HepG2 (cell line): ENCODE data around the gene GLIPR1. TPM values are rescaled to one million over a fixed set of nuclear protein-coding genes. Genes with fewer than 3 reads are reported as not detected.
"Not testable (repeated sequence)": the region's sequence is repeated elsewhere in the genome, so short reads cannot be mapped to it uniquely, and the experiment has no call there.

Experiments used
- ATAC-seq: fragments of 200-7000 bp; cut with Tn5 transposase; 3 replicates; pipeline ENCODE4 v1.9.1; 2020; ENCODE audit warnings: mild to moderate bottlenecking, moderate library complexity
- BruUV-seq: library from RNA; stranded (reverse); fragments of 400-500 nt; replicated peaks from 2 replicates; lab custom pipeline; 2021; lab: Mats Ljungman, UMichigan
- CTCF ChIA-PET: fragments of 300-600 bp; formaldehyde crosslinking; extraction: SDS; loops from one replicate; lab custom pipeline; 2021; ENCODE audit warnings: low total read pairs, inconsistent platforms, low intra/inter-chr PET ratio; lab: Yijun Ruan, JAX
- POLR2A ChIA-PET: fragments of 350-600 bp; sonication (Branson Sonifier 250); formaldehyde crosslinking; loops from one replicate; lab custom pipeline; 2020; ENCODE audit warnings: antibody characterized with exemption, inconsistent platforms; lab: Yijun Ruan, JAX
- DNase-seq: peaks from one replicate; pipeline ENCODE4 v3.0.0-alpha.2; 2015; ENCODE audit warnings: low spot score
- FAIRE-seq: peaks from 3 replicates; lab custom pipeline; 2011; peaks lifted over from hg19 to GRCh38; lab: Jason Lieb, UNC
- H2AFZ ChIP-seq: one replicate; pipeline ENCODE4 v1.6.1; 2011; ENCODE audit warnings: low read length, inconsistent platforms
- H3K27ac ChIP-seq: fragments of 300-600 bp; 3 replicates; pipeline ENCODE4 v1.8.0; 2011; ENCODE audit warnings: mixed run types, mild to moderate bottlenecking, mixed read lengths, low read length, inconsistent platforms; ENCODE audit not compliant: insufficient read depth; ENCODE audit errors: extremely low read length
- H3K27me3 ChIP-seq, 2 experiments: fragments of 200-600 bp in 1 of 2; 2 replicates in 1 of 2; 3 replicates in 1 of 2; pipeline versions ENCODE4 v1.6.0 to v1.8.0; 2011; ENCODE audit warnings: low read length in 2 of 2, mild to moderate bottlenecking in 2 of 2, moderate library complexity in 2 of 2, inconsistent platforms in 1 of 2; ENCODE audit not compliant: insufficient read depth in 2 of 2, control insufficient read depth in 1 of 2
- H3K36me3 ChIP-seq, 2 experiments: fragments of 200-600 bp in 1 of 2; replicated peaks in 1 of 2; 2 replicates in 1 of 2; 3 replicates in 1 of 2; pipeline versions ENCODE4 v1.5.1 to v1.8.0; 2011; ENCODE audit warnings: low read length in 2 of 2, inconsistent platforms in 1 of 2; ENCODE audit not compliant: insufficient read depth in 2 of 2, control insufficient read depth in 1 of 2
- H3K4me1 ChIP-seq: 2 replicates; pipeline ENCODE4 v1.5.1; 2012; ENCODE audit warnings: low read length, inconsistent platforms; ENCODE audit not compliant: insufficient read depth
- H3K4me2 ChIP-seq: 2 replicates; pipeline ENCODE4 v1.6.0; 2011; ENCODE audit warnings: low read depth, low read length, inconsistent platforms
- H3K4me3 ChIP-seq, 3 experiments: fragments of 200-600 bp in 1 of 3; sonication (generic), shearing (Covaris generic) in 1 of 3; replicated peaks in 1 of 3; 2 replicates each; pipeline ENCODE4 v1.5.1; 2011 to 2016; ENCODE audit warnings: low read length in 3 of 3, inconsistent platforms in 2 of 3, low read depth in 2 of 3, mild to moderate bottlenecking in 2 of 3, control low read depth in 1 of 3, mixed read lengths in 1 of 3; ENCODE audit not compliant: insufficient read depth in 1 of 3
- H3K79me2 ChIP-seq: one replicate; pipeline ENCODE4 v1.6.1; 2011; ENCODE audit warnings: low read length, inconsistent platforms; ENCODE audit not compliant: insufficient read depth
- H3K9ac ChIP-seq: 2 replicates; pipeline ENCODE4 v1.6.0; 2011; ENCODE audit warnings: mild to moderate bottlenecking, low read depth, low read length, inconsistent platforms; ENCODE audit not compliant: insufficient read depth
- H3K9me3 ChIP-seq: 2 replicates; pipeline ENCODE4 v1.5.1; 2012; ENCODE audit warnings: mild to moderate bottlenecking, low read length
- H4K20me1 ChIP-seq: 2 replicates; pipeline ENCODE4 v1.6.0; 2011; ENCODE audit warnings: inconsistent platforms, mild to moderate bottlenecking, low read length, moderate library complexity; ENCODE audit not compliant: insufficient read depth
- NR2F6 ChIP-seq, 2 experiments: IDR thresholded peaks; 2 replicates each; pipeline ENCODE4 v1.6.1; 2016; ENCODE audit warnings: antibody characterized with exemption in 1 of 2, mild to moderate bottlenecking in 1 of 2
- ONECUT2 ChIP-seq: sonication (generic); formaldehyde crosslinking; IDR thresholded peaks from 2 replicates; pipeline ENCODE4 v1.4.0; 2020; ENCODE audit warnings: missing genetic modification reagents
- SRSF1 ChIP-seq: fragments of 200-400 bp; formaldehyde crosslinking; optimal IDR thresholded peaks from 2 replicates; pipeline ENCODE3; 2017; ENCODE audit warnings: mild to moderate bottlenecking, low read depth, low read length, moderate library complexity
- XRCC5 ChIP-seq: fragments of 200-400 bp; formaldehyde crosslinking; optimal IDR thresholded peaks from 2 replicates; pipeline ENCODE3; 2017; ENCODE audit warnings: mild to moderate bottlenecking, low read length
- ZNF12 ChIP-seq: sonication (generic); formaldehyde crosslinking; IDR thresholded peaks from 2 replicates; pipeline ENCODE4 v1.5.0; 2020; ENCODE audit warnings: missing genetic modification reagents
- ZNF496 ChIP-seq: sonication (generic); formaldehyde crosslinking; IDR thresholded peaks from 2 replicates; pipeline ENCODE4 v1.8.1; 2023; ENCODE audit warnings: mild to moderate bottlenecking, moderate library complexity, missing genetic modification reagents; ENCODE audit not compliant: insufficient replicate concordance
- ZNF572 ChIP-seq: sonication (generic); formaldehyde crosslinking; IDR thresholded peaks from 2 replicates; pipeline ENCODE4 v1.5.1; 2020; ENCODE audit warnings: mild to moderate bottlenecking, missing genetic modification reagents
- ZZZ3 ChIP-seq: sonication (generic); formaldehyde crosslinking; IDR thresholded peaks from 2 replicates; pipeline ENCODE4 v1.4.0; 2020; ENCODE audit warnings: missing genetic modification reagents, mild to moderate bottlenecking, borderline replicate concordance
- WGBS: methylation state at CpG from one replicate; pipeline ENCODE4 v1.1.6; 2017; ENCODE audit warnings: low lambda C conversion rate; 5-methylcytosine and 5-hydroxymethylcytosine counted together
- in situ Hi-C: cut with HindIII; loops from 2 replicates; pipeline ENCODE4 v1.10.0; 2017; ENCODE audit warnings: low pct_unique_long_range_greater_than_20kb; ENCODE audit not compliant: extremely low pct_ligation_motif_present
- intact Hi-C: fragments of 100-400 bp; cut with micrococcal nuclease; formaldehyde crosslinking; loops from one replicate; pipeline ENCODE4 v1.10.0; 2022; ENCODE audit not compliant: unreplicated experiment
- polyA plus RNA-seq, 8 experiments: library from polyadenylated mRNA; depleted of rRNA in 3 of 8; stranded (reverse) in 7 of 8; unstranded in 1 of 8; fragments of >200 nt; fragmentation: Illumina TruSeq in 4 of 8; extraction: Trizol in 4 of 8; gene quantifications; 2 replicates each; pipeline versions ENCODE4 v1.2.1 to v1.2.3, GENCODE V29; 2011 to 2016; ENCODE audit warnings: low read depth in 4 of 8, missing spikeins in 1 of 8, mixed read lengths in 1 of 8; ENCODE audit not compliant: insufficient read depth in 1 of 8
- total RNA-seq, 5 experiments: library from RNA; depleted of rRNA; stranded (reverse); fragments of >200 nt; fragmentation: Illumina TruSeq; extraction: Trizol; gene quantifications; 2 replicates each; pipeline ENCODE4 v1.2.3, GENCODE V29; 2016; ENCODE audit warnings: low read depth in 1 of 5
- TF ChIP-seq, protein P1 (sequence below): sonication (generic); formaldehyde crosslinking; IDR thresholded peaks from 2 replicates; pipeline ENCODE4 v1.8.0; 2022; ENCODE audit warnings: mild to moderate bottlenecking, missing genetic modification reagents; ENCODE audit not compliant: insufficient replicate concordance
- TF ChIP-seq, protein P2 (sequence below), 2 experiments: sonication (generic) in 1 of 2; formaldehyde crosslinking in 1 of 2; IDR thresholded peaks; 2 replicates each; pipeline versions ENCODE4 v1.6.1 to v1.9.0; 2014 to 2022; ENCODE audit warnings: antibody characterized with exemption in 1 of 2, borderline replicate concordance in 1 of 2, inconsistent platforms in 1 of 2, low read depth in 1 of 2, missing genetic modification reagents in 1 of 2

The GLIPR1 gene
- total and polyA plus RNA-seq, 2 of the 13 experiments (the other 11 are each of a cell fraction or from before 2014, with no cell fraction given): 1.9 to 5.0 TPM

DNA sequence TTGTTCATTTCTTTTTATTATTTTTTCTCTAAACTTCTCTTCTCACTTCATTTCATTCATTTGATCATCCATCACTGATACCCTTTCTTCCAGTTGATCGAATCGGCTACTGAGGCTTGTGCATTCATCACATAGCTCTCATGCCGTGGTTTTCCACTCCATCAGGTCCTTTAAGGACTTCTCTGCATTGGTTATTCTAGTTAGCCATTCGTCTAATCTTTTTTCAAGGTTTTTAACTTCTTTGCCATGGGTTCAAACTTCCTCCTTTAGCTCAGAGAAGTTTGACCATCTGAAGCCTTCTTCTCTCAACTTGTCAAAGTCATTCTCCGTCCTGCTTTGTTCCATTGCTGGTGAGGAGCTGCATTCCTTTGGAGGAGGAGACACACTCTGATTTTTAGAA lies 41.6 kb downstream of the GLIPR1 start:
- FAIRE-seq, H3K27me3 ChIP-seq, H3K9me3 ChIP-seq, H3K4me1 ChIP-seq, in situ Hi-C loops, H3K36me3 ChIP-seq, H4K20me1 ChIP-seq, H3K4me2 ChIP-seq, H3K9ac ChIP-seq, POLR2A ChIA-PET, BruUV-seq, ATAC-seq, CTCF ChIA-PET, H3K4me3 ChIP-seq, H2AFZ ChIP-seq, DNase-seq, H3K27ac ChIP-seq, H3K79me2 ChIP-seq: not testable (repeated sequence)
- 30% methylated on average over 5 of the region's 5 CpGs for WGBS
- intact Hi-C loops: loop anchor here (10.0 kb wide), 3 partner anchors 103 to 943 kb away; no protein-coding TSS in a partner anchor

DNA sequence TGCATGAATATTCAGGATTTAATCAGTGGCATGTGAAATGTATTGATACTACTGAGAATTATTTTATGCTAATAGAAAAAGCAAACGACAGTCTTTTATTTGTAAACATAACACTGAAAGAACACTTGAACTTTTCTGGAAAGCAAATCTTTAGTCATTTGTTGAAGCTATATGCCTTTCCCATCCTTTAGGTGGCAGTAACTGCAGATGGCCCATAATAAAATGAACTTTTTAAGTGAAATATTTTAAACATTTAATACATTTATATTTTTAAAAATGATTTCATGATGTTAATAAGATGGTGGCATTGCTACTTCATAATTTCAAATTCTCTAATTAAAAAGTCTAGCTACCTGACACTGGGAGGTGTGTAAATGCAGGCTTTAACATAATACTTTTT lies 44.7 kb downstream of the GLIPR1 start:
- ChIA-PET CTCF (no interaction called here), POLR2A (no interaction called here)
- FAIRE-seq (no peak), ATAC-seq (no peak), DNase-seq (no peak)
- no peak overlapping the region for H3K27ac ChIP-seq
- 3% methylated on average over 1 of the region's 1 CpG for WGBS
- peaks cover 5% of the 10 kb centered on the region; the same call in 1 of the 2 replicates for H3K4me1 ChIP-seq
- intact Hi-C loops: loop anchor here (10.0 kb wide), 3 partner anchors 100 to 940 kb away; no protein-coding TSS in a partner anchor
- H3K4me2 ChIP-seq: no peak overlapping the region
- H3K79me2 ChIP-seq: no peaks in the 10 kb centered on the region
- H3K4me3 ChIP-seq: no peak overlapping the region
- no peak overlapping the region for H3K9ac ChIP-seq
- no TSS peak for BruUV-seq
- in situ Hi-C loops: loop anchor here (25.0 kb wide), 1 partner anchor 937 kb away; no protein-coding TSS in a partner anchor
- H3K9me3 ChIP-seq: no peaks in the 10 kb centered on the region
- H4K20me1 ChIP-seq: no peaks in the 10 kb centered on the region
- no peaks in the 10 kb centered on the region; a peak in 1 of 5 replicates for H3K27me3 ChIP-seq
- H2AFZ ChIP-seq: no peak overlapping the region
- H3K36me3 ChIP-seq: no peaks in the 10 kb centered on the region
- TF ChIP-seq ZNF12 (CRISPR knock-in tag): no peak
- no peak for TF ChIP-seq XRCC5
- no peak for TF ChIP-seq ZZZ3 (CRISPR knock-in tag)
- TF ChIP-seq SRSF1: no peak
- TF ChIP-seq NR2F6 (IDR thresholded peaks at IDR 0.05): no peak
- TF ChIP-seq NR2F6 (CRISPR knock-in tag; IDR thresholded peaks at IDR 0.05): no peak
- TF ChIP-seq, protein P1, sequence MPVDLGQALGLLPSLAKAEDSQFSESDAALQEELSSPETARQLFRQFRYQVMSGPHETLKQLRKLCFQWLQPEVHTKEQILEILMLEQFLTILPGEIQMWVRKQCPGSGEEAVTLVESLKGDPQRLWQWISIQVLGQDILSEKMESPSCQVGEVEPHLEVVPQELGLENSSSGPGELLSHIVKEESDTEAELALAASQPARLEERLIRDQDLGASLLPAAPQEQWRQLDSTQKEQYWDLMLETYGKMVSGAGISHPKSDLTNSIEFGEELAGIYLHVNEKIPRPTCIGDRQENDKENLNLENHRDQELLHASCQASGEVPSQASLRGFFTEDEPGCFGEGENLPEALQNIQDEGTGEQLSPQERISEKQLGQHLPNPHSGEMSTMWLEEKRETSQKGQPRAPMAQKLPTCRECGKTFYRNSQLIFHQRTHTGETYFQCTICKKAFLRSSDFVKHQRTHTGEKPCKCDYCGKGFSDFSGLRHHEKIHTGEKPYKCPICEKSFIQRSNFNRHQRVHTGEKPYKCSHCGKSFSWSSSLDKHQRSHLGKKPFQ (CRISPR knock-in tag): no peak
- TF ChIP-seq ONECUT2 (CRISPR knock-in tag): no peak
- TF ChIP-seq ZNF496 (CRISPR knock-in tag): no peak
- TF ChIP-seq, protein P2, sequence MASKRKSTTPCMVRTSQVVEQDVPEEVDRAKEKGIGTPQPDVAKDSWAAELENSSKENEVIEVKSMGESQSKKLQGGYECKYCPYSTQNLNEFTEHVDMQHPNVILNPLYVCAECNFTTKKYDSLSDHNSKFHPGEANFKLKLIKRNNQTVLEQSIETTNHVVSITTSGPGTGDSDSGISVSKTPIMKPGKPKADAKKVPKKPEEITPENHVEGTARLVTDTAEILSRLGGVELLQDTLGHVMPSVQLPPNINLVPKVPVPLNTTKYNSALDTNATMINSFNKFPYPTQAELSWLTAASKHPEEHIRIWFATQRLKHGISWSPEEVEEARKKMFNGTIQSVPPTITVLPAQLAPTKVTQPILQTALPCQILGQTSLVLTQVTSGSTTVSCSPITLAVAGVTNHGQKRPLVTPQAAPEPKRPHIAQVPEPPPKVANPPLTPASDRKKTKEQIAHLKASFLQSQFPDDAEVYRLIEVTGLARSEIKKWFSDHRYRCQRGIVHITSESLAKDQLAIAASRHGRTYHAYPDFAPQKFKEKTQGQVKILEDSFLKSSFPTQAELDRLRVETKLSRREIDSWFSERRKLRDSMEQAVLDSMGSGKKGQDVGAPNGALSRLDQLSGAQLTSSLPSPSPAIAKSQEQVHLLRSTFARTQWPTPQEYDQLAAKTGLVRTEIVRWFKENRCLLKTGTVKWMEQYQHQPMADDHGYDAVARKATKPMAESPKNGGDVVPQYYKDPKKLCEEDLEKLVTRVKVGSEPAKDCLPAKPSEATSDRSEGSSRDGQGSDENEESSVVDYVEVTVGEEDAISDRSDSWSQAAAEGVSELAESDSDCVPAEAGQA (IDR thresholded peaks at IDR 0.05; ENCODE audit: low read depth): no peak
- TF ChIP-seq, protein P2 (CRISPR knock-in tag; IDR thresholded peaks at IDR 0.05; ENCODE audit: borderline replicate concordance): no peak
- no peak for TF ChIP-seq ZNF572
